Lower lobe of right lung (tissue), 2 donors: ENCODE measurements around the gene SH3PXD2A. TPM values are rescaled to one million over a fixed set of nuclear protein-coding genes. Genes with fewer than 3 reads are reported as not detected.

Experiments used
- ATAC-seq, 2 donors: fragments of 200-7000 bp; cut with Tn5 transposase; one replicate each; pipeline ENCODE4 v1.9.1; 2020 to 2022; ENCODE audit warnings: mild to moderate bottlenecking in 2 of 2, moderate library complexity in 2 of 2
- DNase-seq: peaks from one replicate; pipeline ENCODE4 v3.0.0-alpha.2; 2020
- H3K27ac ChIP-seq: fragments of 200-600 bp; one replicate; pipeline ENCODE4 v1.8.0; 2022
- H3K27me3 ChIP-seq: fragments of 200-600 bp; one replicate; pipeline ENCODE4 v1.8.0; 2022; ENCODE audit warnings: low read depth
- H3K36me3 ChIP-seq: fragments of 200-600 bp; one replicate; pipeline ENCODE4 v1.8.0; 2022; ENCODE audit warnings: mild to moderate bottlenecking
- H3K4me1 ChIP-seq: fragments of 200-600 bp; one replicate; pipeline ENCODE4 v1.8.0; 2022
- H3K4me3 ChIP-seq: fragments of 200-600 bp; one replicate; pipeline ENCODE4 v1.8.0; 2022; ENCODE audit warnings: mild to moderate bottlenecking
- H3K9me3 ChIP-seq: fragments of 200-600 bp; one replicate; pipeline ENCODE4 v1.8.0; 2022
- CTCF ChIP-seq: fragments of 200-600 bp; IDR thresholded peaks from one replicate; pipeline ENCODE4 v1.8.0; 2022; ENCODE audit warnings: antibody characterized with exemption, mild to moderate bottlenecking
- intact Hi-C: fragments of 100-400 bp; cut with DNase I; formaldehyde crosslinking; loops from one replicate; pipeline ENCODE4 v1.11.0; 2022
- total RNA-seq: library from RNA; stranded (reverse); fragmentation: NEBNext Ultra II Directional; extraction: Animal tissue kit (Norgen Biotek cat#: 25700); gene quantifications from one replicate; pipeline ENCODE4 v1.2.1, GENCODE V29; 2021
- donor health status: DM: no; HTN: yes; CAD: no; lungs with severe emphysema.

The SH3PXD2A gene
- total RNA-seq, 1 donor from 2014 or later, result 34.8 TPM

- no peaks in the 10 kb centered on the region for H3K9me3 ChIP-seq
- no peak overlapping the region for H3K4me3 ChIP-seq
- TF ChIP-seq CTCF, result no peak
- no peaks in the 10 kb centered on the region for H3K27me3 ChIP-seq
- H3K4me1 ChIP-seq, result peaks cover 33% of the 10 kb centered on the region
- intact Hi-C loops, result no loop called here
- peak in 1 of 2 donors; percentile 13 for ATAC-seq
- no peak for DNase-seq
- H3K27ac ChIP-seq, result no peak overlapping the region
- H3K36me3 ChIP-seq, result no peaks in the 10 kb centered on the region
Measured at GRCh38 chr10:103824281-103824680, 31.1 kb downstream of the SH3PXD2A start.

- Histone ChIP-seq H3K9me3 (no peaks in the 10 kb centered on the region), H3K27ac (no peak overlapping the region), H3K27me3 (no peaks in the 10 kb centered on the region), H3K4me3 (no peak overlapping the region), H3K36me3 (no peaks in the 10 kb centered on the region), H3K4me1 (peaks cover 35% of the 10 kb centered on the region)
- ATAC-seq (peak in 1 of 2 donors; percentile 15), DNase-seq (no peak)
- intact Hi-C loops, result no loop called here
- TF ChIP-seq CTCF, result no peak
Measured at GRCh38 chr10:103823706-103824272, 31.6 kb downstream of the SH3PXD2A start.

- DNase-seq (no peak), ATAC-seq (no peak)
- intact Hi-C loops, result no loop called here
- H3K36me3 ChIP-seq, result no peaks in the 10 kb centered on the region
- no peak overlapping the region for H3K4me3 ChIP-seq
- TF ChIP-seq CTCF, result no peak
- peaks cover 35% of the 10 kb centered on the region for H3K4me1 ChIP-seq
- H3K27ac ChIP-seq, result no peak overlapping the region
- H3K9me3 ChIP-seq, result no peaks in the 10 kb centered on the region
- no peaks in the 10 kb centered on the region for H3K27me3 ChIP-seq
Measured at GRCh38 chr10:103822800-103823199, 32.6 kb downstream of the SH3PXD2A start.

- no peaks in the 10 kb centered on the region for H3K27me3 ChIP-seq
- H3K4me3 ChIP-seq, result no peak overlapping the region
- no peak overlapping the region for H3K27ac ChIP-seq
- no peaks in the 10 kb centered on the region for H3K36me3 ChIP-seq
- intact Hi-C loops, result no loop called here
- H3K9me3 ChIP-seq, result no peaks in the 10 kb centered on the region
- TF ChIP-seq CTCF, result no peak
- DNase-seq, result no peak
- ATAC-seq, result no peak
- peaks cover 35% of the 10 kb centered on the region for H3K4me1 ChIP-seq
Measured at GRCh38 chr10:103822107-103822716, 33.2 kb downstream of the SH3PXD2A start.

GRCh38 chr10:103820101-103821062, 35.0 kb downstream of the SH3PXD2A start:
- no peaks in the 10 kb centered on the region for H3K36me3 ChIP-seq
- H3K4me3 ChIP-seq, result no peak overlapping the region
- intact Hi-C loops, result no loop called here
- peaks cover 35% of the 10 kb centered on the region for H3K4me1 ChIP-seq
- DNase-seq, result peak; percentile 60
- H3K27me3 ChIP-seq, result no peaks in the 10 kb centered on the region
- TF ChIP-seq CTCF, result no peak
- peak; percentile 45 to 59 for ATAC-seq
- no peak overlapping the region for H3K27ac ChIP-seq
- H3K9me3 ChIP-seq, result no peaks in the 10 kb centered on the region
